ENCODE results near the gene ADI1. TPM values are rescaled to one million over a fixed set of nuclear protein-coding genes. Genes with fewer than 3 reads are reported as not detected.
"Not testable (repeated sequence)": the region's sequence is repeated elsewhere in the genome, so short reads cannot be mapped to it uniquely, and the experiment has no call there.

Gene ADI1
- total and polyA plus RNA-seq, 2 experiments from 2014 or later = 15.3 to 65.9 TPM

- Histone ChIP-seq H3K27ac (no peak overlapping the region), H3K4me1 (ENCODE audit: low read depth) (no peaks in the 10 kb centered on the region), H3K9me3 (ENCODE audit: low read depth) (no peaks in the 10 kb centered on the region), H3K4me3 (no peak overlapping the region), H3K36me3 (no peaks in the 10 kb centered on the region), H3K27me3 (no peaks in the 10 kb centered on the region)
- DNase-seq (ENCODE audit: low read depth in 1 of 2, low spot score in 1 of 2) = no peak
- no peak for TF ChIP-seq CTCF (IDR thresholded peaks at IDR 0.05; ENCODE audit: low read depth, low read length)
Observed at GRCh38 chr2:3457524-3458395, 61.6 kb downstream of the ADI1 start.

- H3K36me3 ChIP-seq = no peaks in the 10 kb centered on the region
- no peaks in the 10 kb centered on the region for H3K4me1 ChIP-seq (ENCODE audit: low read depth)
Observed at GRCh38 chr2:3456125-3456524, 63.2 kb downstream of the ADI1 start.

DNA sequence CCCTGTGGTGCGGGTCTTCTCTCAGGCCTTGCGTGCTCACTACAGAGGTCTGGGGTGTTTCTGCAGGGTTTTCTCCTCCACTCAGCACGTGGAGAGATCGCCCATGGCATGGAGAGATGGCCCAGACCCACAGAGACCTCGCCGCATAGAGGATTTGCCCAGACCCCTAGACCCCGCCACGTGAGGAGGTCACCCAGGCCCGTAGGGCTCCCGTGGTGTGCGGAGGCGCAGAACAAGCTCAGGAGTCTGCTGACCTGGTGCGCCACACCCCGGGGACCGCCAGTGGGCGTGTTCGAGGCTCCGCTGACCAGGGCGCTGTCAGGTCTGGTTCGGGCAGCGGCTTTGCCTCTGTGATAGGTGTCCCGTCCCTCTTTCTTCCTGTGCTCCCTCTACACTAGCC lies 64.5 kb downstream of the ADI1 start:
- no peak for DNase-seq (ENCODE audit: low read depth in 1 of 2, low spot score in 1 of 2)
- peaks cover 6% of the 10 kb centered on the region for H3K4me1 ChIP-seq (ENCODE audit: low read depth)
- no peaks in the 10 kb centered on the region for H3K36me3 ChIP-seq
- no peak overlapping the region for H3K4me3 ChIP-seq
- no peaks in the 10 kb centered on the region for H3K27me3 ChIP-seq
- H3K27ac ChIP-seq = no peak overlapping the region
- TF ChIP-seq CTCF (IDR thresholded peaks at IDR 0.05; ENCODE audit: low read depth, low read length) = no peak
- H3K9me3 ChIP-seq (ENCODE audit: low read depth) = no peaks in the 10 kb centered on the region

More at GRCh38 chr2:3456125-3456524, 63.2 kb downstream of the ADI1 start:
- no peak overlapping the region for H3K27ac ChIP-seq
- no peaks in the 10 kb centered on the region for H3K27me3 ChIP-seq
- no peak for DNase-seq (ENCODE audit: low read depth in 1 of 2, low spot score in 1 of 2)
- no peak for TF ChIP-seq CTCF (IDR thresholded peaks at IDR 0.05; ENCODE audit: low read depth, low read length)
- no peaks in the 10 kb centered on the region for H3K9me3 ChIP-seq (ENCODE audit: low read depth)
- no peak overlapping the region for H3K4me3 ChIP-seq

DNA sequence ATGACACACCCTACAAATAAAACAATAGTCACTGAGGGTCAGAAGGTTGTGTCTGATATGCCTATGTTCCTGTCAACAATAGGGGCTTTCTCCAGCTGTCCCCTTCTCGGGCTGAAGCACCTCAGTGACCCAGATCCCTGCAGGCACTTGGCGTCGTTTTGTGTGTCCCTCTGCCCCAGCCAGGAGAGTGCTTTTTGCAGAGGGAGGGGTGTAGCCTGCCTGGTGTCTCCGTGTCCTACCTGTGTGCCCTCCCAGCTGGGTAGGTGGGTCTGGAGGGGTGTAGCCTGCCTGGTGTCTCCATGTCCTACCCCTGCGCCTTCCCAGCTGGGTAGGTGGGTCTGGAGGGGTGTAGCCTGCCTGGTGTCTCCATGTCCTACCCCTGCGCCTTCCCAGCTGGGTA lies 65.3 kb downstream of the ADI1 start:
- not testable (repeated sequence) for H3K36me3 ChIP-seq; H3K27me3 ChIP-seq; H3K27ac ChIP-seq; H3K9me3 ChIP-seq (ENCODE audit: low read depth); H3K4me3 ChIP-seq; H3K4me1 ChIP-seq (ENCODE audit: low read depth); DNase-seq (ENCODE audit: low read depth in 1 of 2, low spot score in 1 of 2)

DNA sequence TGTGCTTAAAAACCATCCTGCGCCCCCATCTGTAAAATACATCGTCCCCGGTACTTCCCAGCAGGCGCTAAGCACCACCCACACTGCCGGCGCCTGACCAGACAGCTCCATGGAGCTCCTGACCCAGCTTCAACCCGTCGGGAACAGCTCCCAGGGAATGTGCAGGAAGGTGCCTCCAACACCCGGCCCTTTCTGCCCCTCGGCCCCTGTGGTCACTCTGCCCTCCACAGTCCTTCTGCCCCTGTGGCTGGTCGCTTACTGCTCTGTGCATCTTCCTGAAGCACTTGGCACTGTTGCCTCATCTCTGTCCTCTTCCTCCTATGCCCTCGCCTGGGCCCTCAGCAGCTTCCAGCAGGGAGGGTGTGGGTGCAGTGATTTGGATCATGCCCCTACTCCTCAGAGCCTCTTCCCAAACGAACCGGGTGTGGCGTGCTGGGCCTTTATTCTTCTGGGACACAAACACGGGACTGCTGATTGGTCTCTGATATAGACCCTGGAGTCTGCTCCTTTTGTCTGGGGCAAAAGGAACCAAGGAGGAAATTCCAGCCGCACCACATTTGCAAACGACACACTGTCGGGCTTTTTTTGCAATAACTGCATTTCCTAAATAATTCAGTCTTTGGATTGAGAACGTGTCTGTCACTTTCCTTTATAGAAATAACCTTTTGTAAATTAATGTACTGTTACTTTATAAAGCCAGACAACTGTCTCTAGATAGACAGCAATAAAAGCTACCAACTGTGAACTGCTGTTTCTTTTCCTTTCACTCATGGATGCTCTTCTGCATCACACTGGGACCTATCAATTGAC lies 65.9 kb downstream of the ADI1 start:
- Histone ChIP-seq H3K9me3 (ENCODE audit: low read depth) (no peaks in the 10 kb centered on the region), H3K4me1 (ENCODE audit: low read depth) (peaks cover 6% of the 10 kb centered on the region), H3K4me3 (no peak overlapping the region), H3K27ac (no peak overlapping the region), H3K36me3 (no peaks in the 10 kb centered on the region), H3K27me3 (no peaks in the 10 kb centered on the region)
- no peak for DNase-seq (ENCODE audit: low read depth in 1 of 2, low spot score in 1 of 2)
- no peak for TF ChIP-seq CTCF (IDR thresholded peaks at IDR 0.05; ENCODE audit: low read depth, low read length)

Data from cardiac muscle cell (in vitro differentiated cells and primary cell).